ENCODE results near the gene LNX2.

The LNX2 gene

GRCh38 chr13:27497563-27498230 lies 122.6 kb downstream of the LNX2 start:
- H3K27me3 ChIP-seq (ENCODE audit: control insufficient read depth, insufficient read depth, low read length), result no peaks in the 10 kb centered on the region
- H3K27ac ChIP-seq (ENCODE audit: low read length), result no peak overlapping the region
- peaks cover 6% of the 10 kb centered on the region for H3K4me1 ChIP-seq (ENCODE audit: control insufficient read depth, low read depth, low read length)
- no peak overlapping the region for H3K4me3 ChIP-seq (ENCODE audit: low read length)
- H3K36me3 ChIP-seq (ENCODE audit: control insufficient read depth, low read depth, low read length), result no peaks in the 10 kb centered on the region
- no peaks in the 10 kb centered on the region for H3K9me3 ChIP-seq (ENCODE audit: control insufficient read depth, low read depth, low read length)
- H3K9ac ChIP-seq (ENCODE audit: low read length), result no peak overlapping the region

GRCh38 chr13:27496536-27497273 lies 123.6 kb downstream of the LNX2 start:
- Histone ChIP-seq H3K27me3 (ENCODE audit: control insufficient read depth, insufficient read depth, low read length) (no peaks in the 10 kb centered on the region), H3K4me3 (ENCODE audit: low read length) (no peak overlapping the region), H3K27ac (ENCODE audit: low read length) (no peak overlapping the region), H3K9me3 (ENCODE audit: control insufficient read depth, low read depth, low read length) (no peaks in the 10 kb centered on the region), H3K9ac (ENCODE audit: low read length) (no peak overlapping the region), H3K4me1 (ENCODE audit: control insufficient read depth, low read depth, low read length) (peaks cover 6% of the 10 kb centered on the region), H3K36me3 (ENCODE audit: control insufficient read depth, low read depth, low read length) (no peaks in the 10 kb centered on the region)

- Histone ChIP-seq H3K27me3 (ENCODE audit: control insufficient read depth, insufficient read depth, low read length) (no peaks in the 10 kb centered on the region), H3K9ac (ENCODE audit: low read length) (no peak overlapping the region), H3K27ac (ENCODE audit: low read length) (no peak overlapping the region), H3K36me3 (ENCODE audit: control insufficient read depth, low read depth, low read length) (no peaks in the 10 kb centered on the region), H3K4me3 (ENCODE audit: low read length) (no peak overlapping the region), H3K9me3 (ENCODE audit: control insufficient read depth, low read depth, low read length) (no peaks in the 10 kb centered on the region), H3K4me1 (ENCODE audit: control insufficient read depth, low read depth, low read length) (peaks cover 6% of the 10 kb centered on the region)
Measured at GRCh38 chr13:27496006-27496405, 124.3 kb downstream of the LNX2 start.
